A549 treated with AZD2906 at 1 μM for 4 hours (cell line): ENCODE results near the gene RFX3. TPM values are rescaled to one million over a fixed set of nuclear protein-coding genes. Genes with fewer than 3 reads are reported as not detected.

Experiments
- total RNA-seq: library from RNA; stranded (reverse); fragments of 200-300 nt; extraction: Qiagen RNA extraction; gene quantifications from 5 replicates; pipeline ENCODE4 v1.2.3, GENCODE V29; 2022

The RFX3 gene
- total RNA-seq: 1.2 to 1.8 TPM (median 1.5 TPM) in 5 replicates

GRCh38 chr9:3525836-3526164, at the start of gene RFX3:
TSS of gene RFX3 (minus strand) at chr9:3526001. CDS start at chr9:3395588, 130,413 bp downstream.

